Endometrium (tissue), 2 donors: Measurements from ENCODE around the gene GET4.
"Not testable (repeated sequence)": the region's sequence is repeated elsewhere in the genome, so short reads cannot be mapped to it uniquely, and the experiment has no call there.

Experiments used
- FAIRE-seq: peaks from 2 replicates; lab custom pipeline; 2012; peaks lifted over from hg19 to GRCh38; lab: Jason Lieb, UNC
- donor health status: control.
- donor health status: control.

The GET4 gene

DNA sequence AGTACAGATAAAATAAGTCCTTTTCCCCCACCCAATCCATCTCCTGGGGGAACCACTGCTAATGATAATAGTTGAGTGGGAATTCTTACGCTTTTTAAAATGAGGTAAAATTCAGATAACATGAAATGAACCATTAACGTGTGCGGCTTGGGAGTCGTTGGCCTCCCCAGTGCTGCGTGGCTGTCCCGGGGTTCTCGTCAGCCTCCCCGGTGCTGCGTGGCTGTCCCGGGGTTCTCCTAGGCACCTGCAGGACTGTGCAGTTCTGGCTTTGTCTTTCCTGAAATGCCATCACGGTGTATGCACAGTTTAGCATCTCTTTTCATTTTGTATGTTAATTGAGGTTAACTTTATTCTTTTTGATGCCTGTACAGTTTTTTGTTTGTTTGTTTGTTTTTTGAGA lies 30.6 kb upstream of the GET4 start:
- no peak for FAIRE-seq

DNA sequence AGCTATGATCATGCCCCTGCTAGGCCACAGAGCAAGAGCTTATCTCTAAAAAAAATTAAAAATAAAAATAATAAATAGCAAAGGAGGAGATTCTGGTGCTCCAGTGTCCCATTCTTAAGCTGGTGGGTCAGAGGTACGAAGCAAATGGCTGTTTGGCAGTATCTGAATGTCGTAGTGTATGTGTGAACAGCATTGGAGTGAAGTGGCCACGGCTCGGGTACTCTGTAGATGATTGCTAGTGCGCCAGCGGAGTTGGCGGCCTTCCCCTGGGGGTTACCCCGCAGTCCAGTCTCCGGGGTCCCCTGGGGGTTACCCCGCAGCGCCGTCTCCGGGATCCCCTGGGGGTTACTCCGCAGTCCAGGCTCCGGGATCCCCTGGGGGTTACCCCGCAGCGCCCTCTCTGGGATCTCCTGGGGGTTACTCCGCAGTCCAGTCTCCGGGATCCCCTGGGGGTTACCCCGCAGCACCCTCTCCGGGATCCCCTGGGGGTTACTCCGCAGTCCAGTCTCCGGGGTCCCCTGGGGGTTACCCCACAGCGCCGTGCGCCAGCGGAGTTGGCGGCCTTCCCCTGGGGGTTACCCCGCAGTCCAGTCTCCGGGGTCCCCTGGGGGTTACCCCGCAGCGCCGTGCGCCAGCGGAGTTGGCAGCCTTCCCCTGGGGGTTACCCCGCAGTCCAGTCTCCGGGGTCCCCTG lies 29.2 kb upstream of the GET4 start:
- not testable (repeated sequence) for FAIRE-seq

DNA sequence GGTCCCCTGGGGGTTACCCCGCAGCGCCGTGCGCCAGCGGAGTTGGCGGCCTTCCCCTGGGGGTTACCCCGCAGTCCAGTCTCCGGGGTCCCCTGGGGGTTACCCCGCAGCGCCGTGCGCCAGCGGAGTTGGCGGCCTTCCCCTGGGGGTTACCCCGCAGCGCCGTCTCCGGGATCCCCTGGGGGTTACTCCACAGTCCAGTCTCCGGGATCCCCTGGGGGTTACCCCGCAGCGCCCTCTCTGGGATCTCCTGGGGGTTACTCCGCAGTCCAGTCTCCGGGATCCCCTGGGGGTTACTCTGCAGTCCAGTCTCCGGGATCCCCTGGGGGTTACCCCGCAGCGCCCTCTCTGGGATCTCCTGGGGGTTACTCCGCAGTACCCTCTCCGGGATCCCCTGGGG lies 28.6 kb upstream of the GET4 start:
- FAIRE-seq = not testable (repeated sequence)

DNA sequence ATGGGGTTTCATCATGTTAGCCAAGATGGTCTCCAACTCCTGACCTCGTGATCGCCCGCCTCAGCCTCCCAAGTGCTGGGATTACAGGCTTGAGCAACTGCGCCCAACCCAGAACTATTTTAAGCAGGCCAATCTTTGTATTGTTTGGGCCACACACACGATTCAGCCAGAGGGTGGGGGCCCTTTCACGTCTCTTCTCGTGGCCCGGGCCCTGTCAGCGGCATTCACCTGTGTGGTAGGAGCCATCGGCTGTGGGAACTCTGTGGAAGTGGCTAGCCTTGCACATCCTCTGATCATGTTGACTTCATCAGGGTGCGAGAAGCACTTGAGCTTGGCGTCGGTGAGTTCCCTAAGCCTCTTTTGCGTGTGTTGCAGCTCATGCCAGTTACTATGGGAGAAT lies 27.2 kb upstream of the GET4 start:
- no peak for FAIRE-seq

- no peak for FAIRE-seq
Observed at GRCh38 chr7:849781-850180, 26.6 kb upstream of the GET4 start.

DNA sequence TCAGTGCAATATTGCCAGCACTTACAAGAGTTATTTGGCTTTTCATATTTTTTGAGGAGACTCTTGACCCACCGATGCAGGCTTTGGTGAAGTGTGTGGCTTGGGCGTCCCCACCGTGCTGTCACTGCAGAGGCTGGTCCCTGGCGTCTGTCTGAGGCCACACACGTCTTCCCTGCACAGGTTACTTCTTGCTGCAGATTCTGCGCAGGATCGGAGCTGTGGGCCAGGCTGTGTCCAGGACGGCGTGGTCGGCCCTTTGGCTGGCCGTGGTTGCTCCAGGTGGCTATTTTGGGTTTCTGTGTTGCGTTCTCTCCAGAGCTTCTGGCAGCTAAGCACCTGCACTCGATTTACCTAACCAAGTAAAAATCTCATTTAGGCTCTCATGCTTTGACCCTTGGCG lies 25.1 kb upstream of the GET4 start:
- FAIRE-seq = no peak

GRCh38 chr7:853366-854117 lies 22.8 kb upstream of the GET4 start:
- FAIRE-seq = no peak

DNA sequence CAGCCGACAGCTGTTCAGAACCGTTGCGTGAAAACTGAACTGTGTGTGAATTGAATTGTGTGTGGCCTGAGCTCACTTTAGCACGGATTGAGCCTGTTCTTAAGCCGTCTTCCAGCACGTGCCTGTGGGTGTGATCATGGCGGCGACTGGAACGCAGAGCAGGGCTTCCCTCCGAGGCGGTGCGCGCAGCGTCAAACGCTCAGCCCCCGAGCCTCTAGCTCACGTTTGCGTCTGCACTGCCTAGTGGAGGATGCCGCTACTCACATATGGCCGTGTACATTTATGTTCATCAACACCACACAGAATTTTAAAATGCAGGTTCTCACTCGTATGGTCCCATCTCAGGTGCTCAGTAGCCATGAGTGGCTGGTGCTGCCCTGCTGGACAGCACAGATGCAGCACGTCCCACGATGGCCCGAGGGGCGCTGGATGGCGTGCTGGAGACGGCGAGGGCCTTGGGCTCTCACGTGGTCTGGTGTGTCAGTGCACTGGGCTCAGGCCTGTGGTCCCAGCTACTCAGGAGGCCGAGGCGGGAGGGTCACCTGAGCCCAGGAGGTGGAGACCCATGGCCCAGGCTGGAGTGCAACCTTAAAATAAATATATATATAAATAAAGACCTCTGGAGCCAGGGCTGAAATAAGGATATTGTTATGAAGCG lies 22.1 kb upstream of the GET4 start:
- FAIRE-seq = no peak

GRCh38 chr7:855686-856369 lies 20.5 kb upstream of the GET4 start:
- no peak for FAIRE-seq

DNA sequence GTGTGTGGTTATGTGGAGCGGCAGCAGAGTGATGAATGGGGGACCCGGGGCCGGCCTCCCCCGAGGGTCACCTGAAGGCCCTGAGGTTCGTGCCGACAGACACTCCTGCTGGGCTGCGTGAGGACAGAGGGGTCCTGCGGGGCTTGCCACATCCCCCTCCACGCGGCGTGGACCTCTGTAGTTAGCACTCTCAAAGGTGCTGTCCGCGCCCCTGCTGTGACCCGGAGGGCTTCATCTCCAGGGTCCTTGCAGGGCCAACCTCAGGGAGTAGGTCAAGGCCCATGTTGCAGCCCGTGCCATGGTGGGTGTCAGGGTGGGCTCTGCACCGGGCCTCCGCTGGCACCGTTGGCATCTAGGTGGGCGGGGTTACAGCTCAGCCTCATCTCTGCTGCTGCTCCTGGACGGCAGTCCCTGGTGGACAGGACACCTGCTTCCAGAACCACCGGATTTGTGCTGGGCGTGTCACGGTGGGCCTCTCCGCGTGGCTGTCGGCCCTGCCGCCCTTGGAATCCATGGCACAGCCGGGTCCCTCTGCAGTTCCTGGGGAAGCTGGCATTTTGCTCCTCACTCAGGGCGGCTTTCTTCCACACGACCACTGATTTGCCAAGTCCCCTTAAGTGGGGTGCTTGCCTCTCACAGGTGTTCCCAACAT lies 19.8 kb upstream of the GET4 start:
- no peak for FAIRE-seq

DNA sequence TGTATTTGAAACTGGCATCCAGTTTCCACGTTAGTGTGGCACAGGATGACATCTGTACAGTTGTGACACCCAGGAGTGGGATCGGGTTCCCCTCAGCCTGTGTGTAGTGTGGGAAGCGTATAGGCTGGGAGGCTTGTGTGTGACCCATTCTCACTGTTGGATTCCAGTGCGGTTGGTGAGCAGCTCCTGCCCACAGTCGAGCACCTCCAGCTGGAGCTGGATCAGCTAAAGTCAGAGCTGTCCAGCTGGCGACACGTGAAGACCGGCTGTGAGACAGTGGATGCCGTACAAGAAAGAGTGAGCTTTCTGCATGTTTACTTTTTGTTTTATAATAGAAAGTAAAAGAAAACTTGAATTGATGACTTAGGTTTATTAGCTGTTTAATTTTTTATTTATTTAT lies 18.7 kb upstream of the GET4 start:
- no peak for FAIRE-seq

DNA sequence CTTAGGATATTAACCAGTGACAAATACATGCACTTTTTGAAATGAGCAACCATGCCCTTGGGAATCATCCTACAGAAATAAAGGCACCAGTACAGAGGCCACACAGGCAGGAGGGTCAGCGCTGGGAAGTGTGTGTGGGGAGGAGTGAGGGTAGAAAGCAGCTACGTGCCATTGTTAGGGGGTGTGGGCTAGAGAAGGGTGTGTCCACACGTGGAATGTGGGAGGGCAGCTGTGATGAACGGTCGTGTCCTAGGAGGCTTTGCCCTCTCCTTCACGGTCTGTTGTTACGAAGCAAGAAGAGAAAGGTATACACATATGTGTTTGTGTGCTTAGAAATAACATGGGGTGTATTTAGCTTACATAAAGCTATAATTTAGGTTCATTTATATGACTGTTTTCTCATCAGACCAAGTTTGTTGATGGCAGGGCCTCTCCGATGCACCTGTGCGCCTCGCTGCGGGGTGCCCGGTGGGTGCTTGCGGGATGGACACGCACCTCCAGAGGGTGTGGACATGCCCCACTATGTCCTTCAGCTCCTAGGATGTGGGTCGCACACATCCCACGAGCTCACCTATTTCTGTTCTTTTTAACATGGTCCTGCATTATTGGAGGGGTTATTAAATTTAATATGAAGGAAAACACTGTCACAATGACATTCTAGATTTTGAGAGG lies 16.9 kb upstream of the GET4 start:
- FAIRE-seq = no peak

GRCh38 chr7:860149-860548 lies 16.2 kb upstream of the GET4 start:
- FAIRE-seq = no peak

DNA sequence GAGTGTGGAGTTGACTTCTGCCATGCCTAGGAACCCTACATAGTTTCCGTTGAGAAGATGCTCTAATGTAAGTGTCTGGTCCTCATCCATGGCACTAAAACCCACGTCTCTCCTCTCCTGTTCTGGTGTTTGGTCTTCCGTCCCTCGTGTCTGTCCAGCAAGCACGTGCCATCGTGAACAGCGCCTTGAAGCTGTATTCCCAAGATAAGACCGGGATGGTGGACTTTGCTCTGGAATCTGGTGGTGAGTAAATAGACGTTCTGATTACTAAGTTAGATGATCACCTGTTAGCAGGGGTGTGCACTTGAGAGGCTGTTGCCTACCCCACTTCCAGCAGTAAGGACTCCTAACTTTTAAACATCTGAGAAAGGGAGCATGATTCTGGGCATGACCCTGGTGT lies 15.1 kb upstream of the GET4 start:
- no peak for FAIRE-seq

DNA sequence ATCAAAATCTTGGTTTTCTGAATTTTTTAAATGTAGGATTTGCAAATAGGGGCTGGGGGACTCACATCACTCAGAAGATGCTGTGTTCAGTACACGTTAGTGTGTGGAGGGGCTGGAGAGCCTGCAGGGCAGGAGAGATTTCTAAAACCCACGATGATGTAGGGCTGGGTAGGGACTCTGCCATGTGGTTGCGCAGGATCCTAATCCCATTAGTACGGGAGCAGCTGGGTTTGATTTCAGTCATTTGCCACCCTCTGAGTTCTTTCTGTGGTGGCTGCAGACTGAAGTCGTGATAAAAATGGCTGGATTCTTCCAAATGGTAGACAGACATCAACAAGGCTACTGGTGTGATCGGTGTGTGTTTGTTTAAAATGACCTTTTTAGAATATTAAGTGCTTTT lies 14.2 kb upstream of the GET4 start:
- no peak for FAIRE-seq

DNA sequence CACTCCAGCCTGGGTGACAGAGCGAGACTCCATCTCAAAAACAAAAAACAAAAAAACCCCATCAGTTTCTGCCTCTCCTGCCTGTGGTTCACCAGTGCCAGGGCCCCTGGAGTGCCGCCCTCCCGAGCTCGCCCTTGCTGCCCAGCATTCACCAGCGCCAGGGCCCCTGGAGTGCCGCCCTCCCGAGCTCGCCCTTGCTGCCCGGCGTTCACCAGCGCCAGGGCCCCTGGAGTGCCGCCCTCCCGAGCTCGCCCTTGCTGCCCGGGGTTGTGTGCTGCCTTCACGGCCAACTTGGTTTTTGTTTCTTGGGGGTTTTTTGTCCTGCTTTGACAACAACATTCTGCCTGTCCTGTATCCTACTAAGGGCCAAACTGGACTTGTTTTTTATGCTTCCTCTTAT lies 13.2 kb upstream of the GET4 start:
- no peak for FAIRE-seq

DNA sequence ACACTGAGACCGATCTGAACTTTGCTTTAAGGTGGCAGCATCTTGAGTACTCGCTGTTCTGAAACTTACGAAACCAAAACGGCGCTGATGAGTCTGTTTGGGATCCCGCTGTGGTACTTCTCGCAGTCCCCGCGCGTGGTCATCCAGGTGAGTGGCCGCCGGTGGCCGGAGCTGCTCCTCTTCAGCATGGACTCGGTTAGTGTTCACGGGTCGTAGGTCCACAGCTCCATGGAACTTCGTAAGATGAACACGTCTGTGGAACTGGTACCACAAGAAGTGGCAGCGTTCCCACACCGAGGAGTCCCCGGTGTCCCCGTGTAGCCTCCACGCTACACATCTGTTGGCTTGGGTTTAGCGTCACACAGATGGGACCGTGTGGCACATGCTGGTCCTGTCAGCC lies 10.4 kb upstream of the GET4 start:
- FAIRE-seq = no peak

- FAIRE-seq = peak; percentile 86
Observed at GRCh38 chr7:867001-867405, 9.4 kb upstream of the GET4 start.

DNA sequence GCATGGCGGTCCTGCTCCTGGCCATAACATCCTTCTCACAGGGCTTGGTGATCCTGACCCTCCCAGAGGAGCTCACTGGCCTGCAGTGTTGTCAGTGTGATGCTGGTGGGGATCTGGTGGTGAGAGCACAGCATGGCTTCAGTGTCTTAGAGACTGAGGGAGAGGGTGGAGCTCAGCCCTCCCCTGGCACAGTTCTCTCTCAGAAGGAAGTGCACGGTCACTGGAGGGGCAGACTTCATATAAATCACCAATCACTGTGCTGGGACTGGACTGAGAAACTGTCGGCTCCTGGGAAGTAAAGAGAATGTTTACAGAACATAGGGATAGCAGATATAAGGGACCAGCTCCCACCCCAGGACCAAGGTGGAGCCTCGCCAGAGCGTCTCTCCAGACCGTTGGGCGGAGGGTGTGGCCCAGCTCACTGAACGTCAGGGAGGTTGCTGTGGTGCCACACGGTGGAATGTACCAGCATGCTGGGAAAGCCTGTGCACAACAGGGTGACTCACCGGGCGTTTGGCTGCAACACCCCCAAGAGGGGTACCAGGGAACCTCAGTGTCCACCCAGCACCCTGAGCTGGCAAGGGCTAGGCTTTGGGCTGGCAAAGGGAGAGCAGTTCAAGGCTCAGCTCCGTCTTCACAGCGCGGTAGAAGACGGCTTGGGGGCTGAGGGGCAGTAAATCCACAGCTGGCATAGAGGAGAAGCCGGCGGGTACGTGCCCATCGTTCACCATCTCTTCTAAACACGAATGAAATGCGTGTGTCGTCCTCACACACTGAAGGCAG lies 8.8 kb upstream of the GET4 start:
- peak; percentile 59 for FAIRE-seq

GRCh38 chr7:868189-868486 lies 8.2 kb upstream of the GET4 start:
- no peak for FAIRE-seq

DNA sequence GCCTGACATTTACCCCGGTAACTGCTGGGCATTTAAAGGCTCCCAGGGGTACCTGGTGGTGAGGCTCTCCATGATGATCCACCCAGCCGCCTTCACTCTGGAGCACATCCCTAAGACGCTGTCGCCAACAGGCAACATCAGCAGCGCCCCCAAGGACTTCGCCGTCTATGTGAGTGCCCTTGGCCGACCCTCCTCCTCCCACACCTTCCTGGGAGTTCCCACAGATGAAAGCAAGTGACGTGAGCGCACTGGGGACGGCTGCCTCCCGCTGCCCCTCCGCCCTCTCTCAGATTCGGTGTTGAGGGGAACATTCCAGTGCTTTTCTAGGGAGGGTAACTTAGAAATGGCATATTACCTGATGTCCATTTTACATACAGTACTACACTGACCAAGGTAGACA lies 7.0 kb upstream of the GET4 start:
- no peak for FAIRE-seq
